Progenitor cell of endocrine pancreas (in vitro differentiated cells): ENCODE results near the gene EPHB4. TPM values are rescaled to one million over a fixed set of nuclear protein-coding genes. Genes with fewer than 3 reads are reported as not detected.
A peak's percentile ranks its signal among the peaks of the same experiment; 100 is the strongest.
"Not testable (repeated sequence)": the region's sequence is repeated elsewhere in the genome, so short reads cannot be mapped to it uniquely, and the experiment has no call there.

Experiments used
- DNase-seq: peaks from one replicate; pipeline ENCODE4 v3.0.0; 2021; ENCODE audit warnings: low spot score; ENCODE audit not compliant: unreplicated experiment
- H3K27ac Mint-ChIP-seq: 2 replicates; pipeline ENCODE4 v1.8.0; 2021; ENCODE audit warnings: mild to moderate bottlenecking, moderate library complexity, mixed read lengths
- H3K27me3 Mint-ChIP-seq: 2 replicates; pipeline ENCODE4 v1.8.0; 2021; ENCODE audit warnings: mixed read lengths
- H3K36me3 Mint-ChIP-seq: 2 replicates; pipeline ENCODE4 v1.8.0; 2022; ENCODE audit warnings: mixed read lengths; ENCODE audit not compliant: insufficient read depth
- H3K4me1 Mint-ChIP-seq: 2 replicates; pipeline ENCODE4 v1.8.0; 2021; ENCODE audit warnings: low read depth, mixed read lengths
- H3K4me3 Mint-ChIP-seq: 2 replicates; pipeline ENCODE4 v1.8.0; 2021; ENCODE audit warnings: low read depth, mild to moderate bottlenecking, moderate library complexity, mixed read lengths
- H3K9me3 Mint-ChIP-seq: 2 replicates; pipeline ENCODE4 v1.8.0; 2021; ENCODE audit warnings: low read depth, mixed read lengths
- CTCF ChIP-seq: fragments of 200-600 bp; sonication (generic); IDR thresholded peaks from one replicate; pipeline ENCODE4 v1.5.0; 2021; ENCODE audit warnings: antibody characterized with exemption, mild to moderate bottlenecking; ENCODE audit not compliant: unreplicated experiment
- total RNA-seq: library from RNA; stranded (reverse); gene quantifications from 2 replicates; pipeline ENCODE4 v1.2.1, GENCODE V29; 2021

The EPHB4 gene
- total RNA-seq, 1 donor from 2014 or later: 164 TPM

DNA sequence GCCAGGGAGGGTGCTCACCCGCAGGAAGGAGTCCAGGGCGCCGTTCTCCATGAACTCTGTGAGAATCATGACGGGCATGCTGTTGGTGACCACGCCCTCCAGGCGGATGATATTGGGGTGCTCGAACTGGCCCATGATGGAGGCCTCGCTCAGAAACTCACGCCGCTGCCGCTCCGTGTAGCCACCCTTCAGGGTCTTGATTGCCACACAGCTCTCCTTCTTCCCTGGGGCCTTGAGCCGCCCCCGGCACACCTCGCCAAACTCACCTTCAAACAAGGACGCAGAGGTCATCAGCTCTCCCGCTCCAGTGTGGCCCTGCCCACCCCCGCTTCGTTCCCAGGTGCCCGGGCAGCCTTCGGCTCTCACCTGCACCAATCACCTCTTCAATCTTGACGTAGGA lies 14.6 kb downstream of the EPHB4 start:
- no peaks in the 10 kb centered on the region for H3K4me1 Mint-ChIP-seq
- no peak for DNase-seq
- no peak overlapping the region for H3K27ac Mint-ChIP-seq
- peaks cover 42% of the 10 kb centered on the region for H3K36me3 Mint-ChIP-seq
- no peaks in the 10 kb centered on the region for H3K9me3 Mint-ChIP-seq
- TF ChIP-seq CTCF: no peak
- H3K4me3 Mint-ChIP-seq: no peak overlapping the region
- H3K27me3 Mint-ChIP-seq: no peaks in the 10 kb centered on the region

- TF ChIP-seq CTCF: no peak
- Mint-ChIP-seq H3K27ac (no peak overlapping the region), H3K4me1 (no peaks in the 10 kb centered on the region), H3K27me3 (no peaks in the 10 kb centered on the region), H3K36me3 (peaks cover 42% of the 10 kb centered on the region), H3K9me3 (no peaks in the 10 kb centered on the region), H3K4me3 (no peak overlapping the region)
- DNase-seq: no peak
Measured at GRCh38 chr7:100811480-100811879, 15.8 kb downstream of the EPHB4 start.

DNA sequence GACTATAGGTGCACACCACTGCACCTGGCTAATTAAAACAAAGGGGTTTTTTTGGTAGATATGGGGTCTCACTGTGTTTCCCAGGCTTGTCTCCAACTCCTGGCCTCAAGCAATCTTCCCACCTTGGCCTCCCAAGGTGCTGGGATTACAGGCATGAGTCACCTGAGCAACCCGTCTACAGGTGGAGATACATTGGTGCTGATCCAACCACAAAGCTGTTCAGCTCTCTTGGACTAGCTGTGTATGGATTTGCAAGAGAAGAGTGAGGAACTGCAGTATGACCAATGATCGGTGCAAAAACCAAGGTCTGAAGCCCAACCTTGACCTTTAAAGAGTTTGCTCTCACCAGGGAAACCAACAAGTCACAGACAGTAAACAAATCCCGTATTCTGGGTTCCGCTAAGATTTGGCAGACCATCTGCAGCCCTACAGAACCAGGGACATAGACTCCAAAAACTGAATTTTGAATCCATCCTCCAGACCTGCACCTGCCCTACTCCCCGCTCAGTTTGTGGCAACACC lies 18.9 kb downstream of the EPHB4 start:
- no peak for TF ChIP-seq CTCF
- Mint-ChIP-seq H3K27me3 (no peaks in the 10 kb centered on the region), H3K4me1 (peaks cover 9% of the 10 kb centered on the region), H3K4me3 (no peak overlapping the region), H3K9me3 (no peaks in the 10 kb centered on the region), H3K27ac (peak overlapping the region; percentile 67), H3K36me3 (peaks cover 42% of the 10 kb centered on the region)
- DNase-seq: no peak

DNA sequence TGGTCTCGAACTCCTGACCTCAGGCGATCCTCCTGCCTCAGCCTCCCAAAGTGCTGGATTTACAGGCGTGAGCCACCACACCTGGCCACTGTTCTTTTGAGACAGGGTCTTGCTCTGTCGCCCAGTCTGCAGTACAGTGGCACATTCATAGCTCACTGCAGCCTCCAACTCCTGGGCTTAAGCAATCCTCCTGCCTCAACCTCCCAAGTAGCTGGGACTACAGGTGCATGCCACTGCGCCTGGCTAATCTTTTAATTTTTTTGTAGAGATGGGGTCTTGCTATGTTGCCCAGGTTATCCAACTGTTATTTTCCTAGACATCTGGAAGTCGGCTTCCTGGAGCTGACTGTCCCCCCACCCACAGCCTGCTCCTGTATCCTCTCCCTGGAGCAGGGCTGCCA lies 20.4 kb downstream of the EPHB4 start:
- H3K27ac Mint-ChIP-seq, H3K4me3 Mint-ChIP-seq, H3K9me3 Mint-ChIP-seq, DNase-seq, H3K27me3 Mint-ChIP-seq: not testable (repeated sequence)
- peaks cover 40% of the 10 kb centered on the region for H3K36me3 Mint-ChIP-seq
- H3K4me1 Mint-ChIP-seq: peaks cover 18% of the 10 kb centered on the region

GRCh38 chr7:100806276-100806675 lies 21.0 kb downstream of the EPHB4 start:
- peaks cover 37% of the 10 kb centered on the region for H3K36me3 Mint-ChIP-seq
- TF ChIP-seq CTCF: no peak
- H3K27me3 Mint-ChIP-seq: no peaks in the 10 kb centered on the region
- H3K27ac Mint-ChIP-seq: peak overlapping the region; percentile 29
- peaks cover 21% of the 10 kb centered on the region for H3K4me1 Mint-ChIP-seq
- no peaks in the 10 kb centered on the region for H3K9me3 Mint-ChIP-seq
- DNase-seq: no peak
- no peak overlapping the region for H3K4me3 Mint-ChIP-seq

DNA sequence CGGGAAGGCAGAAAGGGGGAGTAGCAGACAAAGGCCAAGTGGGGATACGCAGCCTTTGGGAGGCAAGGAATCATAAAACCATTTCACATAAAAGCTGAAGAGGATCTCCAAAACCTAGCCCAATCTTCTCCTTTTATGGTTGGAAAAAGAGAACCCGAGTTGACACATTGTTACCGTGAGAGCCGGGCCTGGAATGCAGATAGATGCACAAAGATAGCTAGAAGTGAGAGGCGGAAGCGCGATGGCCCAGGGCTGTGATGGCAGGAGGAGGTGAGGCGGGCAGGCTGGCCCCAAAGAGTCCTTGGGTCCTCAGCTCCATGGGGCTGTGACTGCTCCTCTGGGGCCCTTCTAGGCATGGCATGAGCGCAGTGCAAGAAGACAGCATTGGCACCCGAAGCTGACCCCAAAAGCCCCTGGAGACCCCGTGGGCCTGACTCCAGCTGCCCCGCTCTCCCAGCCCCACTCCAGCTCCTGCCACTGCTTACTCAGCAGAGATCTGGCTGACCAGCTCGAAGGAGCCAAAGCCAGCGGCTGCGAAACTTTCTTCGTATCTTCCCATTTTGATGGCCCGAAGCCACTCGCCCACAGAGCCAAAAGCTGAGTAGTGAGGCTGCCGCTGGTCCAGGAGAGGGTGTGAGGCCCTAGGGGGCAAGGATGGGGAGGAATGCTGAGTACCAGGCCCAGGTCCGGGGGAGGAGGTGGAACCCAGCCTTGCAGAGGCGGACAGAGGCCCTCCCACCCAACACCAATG lies 22.5 kb downstream of the EPHB4 start:
- Mint-ChIP-seq H3K9me3 (no peaks in the 10 kb centered on the region), H3K27ac (peak overlapping the region; percentile 50), H3K27me3 (no peaks in the 10 kb centered on the region), H3K4me3 (no peak overlapping the region), H3K36me3 (peaks cover 35% of the 10 kb centered on the region), H3K4me1 (peaks cover 29% of the 10 kb centered on the region)
- no peak for TF ChIP-seq CTCF
- no peak for DNase-seq
